Mucosa of gallbladder (tissue), 1 donor: Measurements from ENCODE around the gene SMU1. TPM values are rescaled to one million over a fixed set of nuclear protein-coding genes. Genes with fewer than 3 reads are reported as not detected.

ENCODE experiments used
- DNase-seq: peaks from one replicate; pipeline ENCODE4 v3.0.0-alpha.2; 2020; ENCODE audit warnings: low spot score
- total RNA-seq: library from RNA; stranded (reverse); gene quantifications from one replicate; pipeline ENCODE4 v1.2.1, GENCODE V29; 2021
- donor health status: DM: no; HTN: no; CAD: no.

SMU1 gene
- total RNA-seq = 20.6 TPM

GRCh38 chr9:33076046-33077004, at the start of gene SMU1:
Gene SMU1 (minus strand): TSS chr9:33076674. CDS start chr9:33076608, 66 bp downstream.
- peak; percentile 97 for DNase-seq

GRCh38 chr9:33125461-33125860, 49.0 kb upstream of the SMU1 start:
- DNase-seq = no peak

GRCh38 chr9:33124751-33125381, 48.4 kb upstream of the SMU1 start:
- no peak for DNase-seq

- DNase-seq = no peak
Measured at GRCh38 chr9:33124046-33124445, 47.6 kb upstream of the SMU1 start.

DNA sequence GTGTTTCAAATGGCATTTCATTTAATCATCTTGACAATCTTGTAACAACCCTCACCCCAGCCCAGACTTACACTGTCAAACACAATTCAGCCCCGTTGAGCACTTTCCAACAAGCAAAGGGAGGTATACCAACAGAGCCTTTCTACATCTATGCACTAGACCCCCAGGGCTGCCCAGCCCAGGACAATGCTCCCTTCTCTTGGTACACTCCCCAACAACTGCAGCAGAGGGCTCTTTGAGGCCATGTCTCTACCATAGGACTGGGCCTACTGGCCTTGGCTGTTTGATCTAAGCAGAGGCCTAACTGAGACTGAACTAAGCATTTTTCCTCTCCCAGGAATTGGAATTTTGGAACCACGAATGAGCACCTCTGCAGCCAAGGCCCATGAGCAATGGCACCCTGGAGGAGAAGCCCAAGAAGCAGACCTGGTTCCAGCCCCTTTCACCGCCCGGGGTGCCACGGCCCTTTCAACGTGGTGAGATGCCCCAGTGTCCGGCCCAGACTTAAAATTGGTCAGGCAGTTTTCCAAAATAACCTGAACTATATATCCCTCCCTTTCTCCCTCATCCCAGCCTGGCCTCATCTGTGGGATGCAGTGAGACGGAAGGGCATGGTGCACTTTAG, 47.0 kb upstream of the SMU1 start:
- DNase-seq = no peak

DNA sequence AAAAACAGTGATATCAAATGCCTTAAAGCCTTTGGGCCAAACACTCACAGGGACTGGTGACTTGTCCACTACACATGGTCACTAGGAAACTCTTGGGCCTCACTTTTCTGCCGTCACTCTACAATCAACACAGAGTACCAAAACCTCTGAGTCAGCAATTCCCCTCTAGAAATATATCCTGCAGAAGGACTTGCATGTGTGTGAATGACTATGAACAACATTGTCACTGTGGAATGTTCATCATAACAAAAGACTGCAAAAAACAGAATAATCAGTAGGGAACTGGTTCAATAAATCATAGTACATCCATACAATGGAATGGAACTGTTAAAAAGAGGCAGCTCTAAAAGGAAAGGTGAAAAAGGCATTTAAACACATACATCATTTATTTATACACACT, 44.1 kb upstream of the SMU1 start:
- DNase-seq = no peak

DNA sequence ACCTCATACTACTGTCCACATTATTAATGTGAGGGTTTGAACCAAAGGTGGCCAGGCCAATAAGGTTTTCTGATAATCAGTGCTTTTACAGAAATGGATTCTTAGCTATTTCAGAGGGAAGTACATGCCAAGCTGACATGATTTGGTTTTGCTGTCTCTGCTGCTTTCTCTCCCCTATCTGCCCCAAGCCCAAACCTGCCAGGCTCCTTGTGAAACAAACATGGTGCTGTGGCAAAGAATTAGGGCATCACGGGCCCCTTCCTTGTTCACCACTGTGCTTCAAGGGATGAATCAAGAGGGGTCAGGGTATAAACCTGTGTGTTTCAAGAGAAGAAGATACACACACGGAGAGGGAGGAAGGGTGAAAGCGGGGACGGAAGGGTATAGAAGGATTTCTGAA, 41.3 kb upstream of the SMU1 start:
- no peak for DNase-seq

- no peak for DNase-seq
Measured at GRCh38 chr9:33117306-33117705, 40.8 kb upstream of the SMU1 start.

- DNase-seq = no peak
Measured at GRCh38 chr9:33116860-33117259, 40.4 kb upstream of the SMU1 start.

DNA sequence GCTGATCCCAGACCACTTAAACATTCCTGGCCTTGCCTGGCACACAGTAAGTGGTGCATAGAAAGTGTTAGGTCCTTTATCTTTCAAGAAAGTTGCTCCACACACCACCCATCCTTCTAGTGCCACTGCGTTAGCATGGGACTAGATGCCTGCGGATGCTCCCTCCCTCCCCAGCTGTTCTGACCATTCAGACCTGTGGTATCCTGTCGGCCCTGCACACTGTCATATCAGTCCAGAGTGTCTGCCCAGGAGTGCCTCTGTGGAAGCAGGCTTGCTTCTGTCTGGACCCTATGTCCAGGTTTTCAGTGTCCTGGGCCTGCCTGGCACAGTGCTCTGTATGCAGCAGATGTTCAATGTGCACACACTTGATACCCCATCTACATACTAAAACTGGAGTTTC, 38.3 kb upstream of the SMU1 start:
- no peak for DNase-seq

- no peak for DNase-seq
Measured at GRCh38 chr9:33113799-33114547, 37.5 kb upstream of the SMU1 start.

DNA sequence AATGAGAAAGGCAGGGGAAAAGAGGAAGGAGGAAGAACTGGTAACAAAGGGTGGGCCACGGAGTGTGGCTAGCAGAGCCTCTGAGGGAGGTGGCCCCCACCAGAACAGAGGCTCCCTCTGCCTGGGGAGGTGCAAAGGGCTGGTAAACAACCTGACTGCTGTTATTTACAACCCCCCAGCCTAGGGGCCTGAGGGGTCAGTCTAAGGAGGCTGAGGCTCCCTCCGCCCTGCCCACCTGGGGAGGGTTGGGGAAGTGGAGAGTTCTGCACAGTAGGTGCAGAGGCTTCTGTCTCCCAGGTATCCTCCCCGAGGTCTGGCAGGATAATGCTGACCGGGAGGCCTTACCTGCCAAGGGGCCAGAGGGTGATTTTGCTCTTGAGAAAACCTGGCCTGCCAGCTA, 35.6 kb upstream of the SMU1 start:
- no peak for DNase-seq

- no peak for DNase-seq
Measured at GRCh38 chr9:33111631-33112030, 35.2 kb upstream of the SMU1 start.

DNA sequence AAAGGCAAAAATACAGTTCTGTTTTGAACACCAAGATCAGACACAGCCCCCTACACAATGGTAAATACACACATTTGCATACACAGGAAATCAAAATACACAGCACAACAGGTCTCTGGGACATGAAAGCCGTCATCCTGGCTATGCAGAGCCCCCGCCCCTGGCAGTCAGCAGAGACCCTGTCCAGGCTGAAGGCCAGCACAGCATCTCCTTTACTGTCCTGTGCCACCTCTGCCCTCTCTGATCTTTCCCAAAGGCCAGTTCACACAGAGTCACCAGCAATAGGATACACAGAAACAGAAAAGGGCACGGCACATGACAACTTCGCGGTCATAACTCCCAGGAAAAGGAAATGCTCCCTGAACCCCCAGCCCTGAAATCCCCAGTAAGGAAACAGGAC, 34.2 kb upstream of the SMU1 start:
- no peak for DNase-seq

DNA sequence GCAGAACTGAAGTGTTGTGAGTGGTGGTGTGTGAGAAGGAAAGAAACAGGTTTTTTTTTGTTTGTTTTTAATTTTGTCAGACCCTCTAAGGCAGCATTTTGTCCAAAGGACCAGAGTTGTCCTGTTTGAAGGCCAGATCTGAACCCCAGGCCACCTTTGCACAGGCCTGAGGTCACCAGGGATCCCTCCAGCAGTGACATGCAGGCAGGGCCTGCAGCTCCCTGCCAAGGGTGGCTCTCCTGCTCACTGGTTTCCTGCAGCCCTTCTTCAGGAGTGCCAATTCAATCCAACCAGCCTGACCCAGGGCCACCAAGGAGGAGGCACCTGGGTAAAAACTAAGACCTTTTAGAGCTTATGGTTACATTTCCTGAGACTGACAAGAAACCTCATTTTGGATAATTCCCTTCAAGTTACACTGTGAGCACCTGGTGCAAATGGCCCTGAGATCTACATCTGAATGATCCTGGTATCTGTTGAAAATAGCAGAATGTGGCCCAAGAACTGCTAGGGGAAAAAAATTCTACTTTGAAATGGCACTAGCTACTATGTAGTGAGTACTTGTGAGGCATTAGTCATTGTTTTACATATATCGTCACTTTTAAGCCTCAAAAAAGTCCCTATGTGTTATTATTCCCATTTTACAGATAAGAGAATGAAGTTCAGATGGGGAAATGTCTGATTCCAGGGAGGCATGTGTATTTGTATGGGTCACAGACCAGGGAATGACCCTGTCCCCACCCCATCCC, 33.5 kb upstream of the SMU1 start:
- DNase-seq = no peak

DNA sequence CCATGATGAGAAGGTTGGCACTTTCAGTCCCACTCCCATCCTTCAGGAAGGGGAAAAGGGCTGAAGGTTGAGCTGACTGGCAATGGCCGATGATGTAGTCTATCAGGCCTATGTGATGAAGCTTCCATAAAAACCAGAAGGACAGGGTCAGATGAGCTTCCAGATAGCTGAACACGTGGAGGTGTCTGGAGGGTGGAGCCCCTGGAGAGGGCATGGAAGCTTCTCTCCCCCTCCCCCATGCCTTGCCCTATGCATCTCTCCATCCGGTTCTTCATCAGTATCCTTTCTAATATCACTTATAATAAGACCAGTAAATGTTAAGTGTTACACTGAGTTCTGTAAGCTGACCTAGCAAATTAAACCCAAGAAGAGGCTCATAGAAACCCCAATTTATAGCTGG, 32.6 kb upstream of the SMU1 start:
- no peak for DNase-seq

DNA sequence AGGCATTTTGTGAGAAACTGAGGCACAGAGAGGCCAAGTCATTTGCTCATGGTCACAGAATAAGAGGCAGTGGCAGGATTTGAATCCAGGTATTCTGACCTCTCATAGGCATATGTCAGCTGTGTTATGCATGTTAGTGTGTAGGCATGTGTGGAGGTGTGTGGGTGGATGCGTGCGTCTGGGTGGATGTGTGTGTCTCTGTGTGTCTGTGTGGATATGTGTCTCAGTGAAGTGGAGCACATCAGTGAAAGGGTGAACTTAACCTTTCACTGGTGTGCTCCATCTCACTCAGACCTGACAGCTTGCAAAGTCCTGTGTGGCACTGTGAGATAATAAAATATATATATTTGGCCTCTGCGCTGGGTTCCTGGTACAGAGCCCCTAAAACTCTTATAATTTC, 32.0 kb upstream of the SMU1 start:
- no peak for DNase-seq

- DNase-seq = no peak
Measured at GRCh38 chr9:33107762-33108161, 31.3 kb upstream of the SMU1 start.

GRCh38 chr9:33106827-33107621, 30.6 kb upstream of the SMU1 start:
- DNase-seq = peak; percentile 29

DNA sequence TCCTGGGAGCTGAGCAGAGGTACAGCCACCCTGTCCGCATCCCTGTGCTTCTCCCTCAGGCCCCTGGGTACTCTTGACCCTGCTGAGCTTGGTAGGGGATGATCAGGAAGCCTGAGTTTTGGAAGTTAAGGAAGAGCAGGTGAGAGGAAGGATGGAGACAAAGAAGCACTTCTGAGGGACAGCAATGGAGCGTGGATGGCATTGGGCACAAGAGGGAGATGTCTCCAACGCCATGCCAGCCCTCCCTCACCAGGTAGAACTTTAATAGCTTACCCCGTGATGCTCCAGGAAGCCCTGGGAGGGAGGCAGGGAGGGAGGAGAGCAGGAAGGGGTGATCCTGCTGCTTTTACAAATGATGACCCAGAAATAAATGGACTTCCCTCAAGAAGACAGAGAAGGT, 29.9 kb upstream of the SMU1 start:
- DNase-seq = no peak
